H1 (cell line): ENCODE results near the gene CXCL14. TPM values are rescaled to one million over a fixed set of nuclear protein-coding genes. Genes with fewer than 3 reads are reported as not detected.

Experiments
- CTCF ChIP-seq, 3 experiments: IDR thresholded peaks; 1 replicate in 2 of 3; 2 replicates in 1 of 3; pipeline versions ENCODE4 v1.5.1 to v1.6.1; 2011; ENCODE audit warnings: low read length in 3 of 3, mild to moderate bottlenecking in 3 of 3, inconsistent platforms in 2 of 3, low read depth in 1 of 3, moderate library complexity in 1 of 3; ENCODE audit not compliant: insufficient read depth in 1 of 3; ENCODE audit errors: control extremely low read depth in 1 of 3
- EZH2 ChIP-seq: fragments of 200-600 bp; sonication (generic); IDR thresholded peaks from 2 replicates; pipeline ENCODE4 v1.7.1; 2012; ENCODE audit warnings: low read depth, mild to moderate bottlenecking, moderate library complexity, low read length, inconsistent platforms; ENCODE audit not compliant: severe bottlenecking
- RBBP5 ChIP-seq: IDR thresholded peaks from 2 replicates; pipeline ENCODE4 v1.7.1; 2012; ENCODE audit warnings: low read depth, mild to moderate bottlenecking, inconsistent platforms, low read length, moderate library complexity, borderline replicate concordance
- TEAD4 ChIP-seq: IDR thresholded peaks from 2 replicates; pipeline ENCODE4 v1.6.1; 2012; ENCODE audit warnings: low read depth, low read length, inconsistent platforms, mixed read lengths
- polyA plus RNA-seq, 7 experiments: library from polyadenylated mRNA; depleted of rRNA in 3 of 7; stranded (reverse) in 5 of 7; unstranded in 2 of 7; fragments of >200 nt in 5 of 7; fragments of 200-250 nt in 2 of 7; gene quantifications; 1 replicate in 5 of 7; 2 replicates in 1 of 7; 4 replicates in 1 of 7; pipeline versions ENCODE4 v1.2.1 to v1.2.3, GENCODE V29; 2011 to 2013; ENCODE audit warnings: missing spikeins in 2 of 7, mixed read lengths in 2 of 7
- total RNA-seq: library from RNA; stranded (reverse); fragmentation: NEBNext Ultra II Directional; extraction: Animal tissue kit (Norgen Biotek cat#: 25700); gene quantifications from 2 replicates; pipeline ENCODE4 v1.2.1, GENCODE V29; 2021

The CXCL14 gene
- total and polyA plus RNA-seq, 2 of the 8 experiments (the other 6 are each of a cell fraction or from before 2014, with no cell fraction given), result 1.5 to 1.8 TPM

- TF ChIP-seq CTCF (IDR thresholded peaks at IDR 0.05; ENCODE audit: control extremely low read depth in 1 of 3, insufficient read depth in 1 of 3, low read depth in 1 of 3, low read length in 3 of 3) (no peak), RBBP5 (no peak), TEAD4 (no peak), EZH2 (no peak)
Measured at GRCh38 chr5:135609981-135610380, 31.2 kb upstream of the CXCL14 start (continued).
